Natural killer cell (primary cell): ENCODE data around the gene RUNX1. TPM values are rescaled to one million over a fixed set of nuclear protein-coding genes. Genes with fewer than 3 reads are reported as not detected.
A peak's percentile ranks its signal among the peaks of the same experiment; 100 is the strongest.

Experiments used
- ATAC-seq, 3 donors: fragments of 150-1000 bp in 2 of 3; fragments of 200-7000 bp in 1 of 3; cut with Tn5 transposase; 1 replicate in 1 of 3; 2 replicates in 2 of 3; pipeline ENCODE4 v1.10.0; 2021; ENCODE audit warnings: mild to moderate bottlenecking in 2 of 3, moderate library complexity in 2 of 3
- DNase-seq, 2 donors: peaks; one replicate each; pipeline versions ENCODE4 v3.0.0 to v3.0.0-alpha.2; 2013 to 2021; ENCODE audit warnings: mixed read lengths in 1 of 2
- H3K27ac ChIP-seq: one replicate; pipeline ENCODE4 v1.5.1; 2013; ENCODE audit warnings: mild to moderate bottlenecking, low read length
- H3K27me3 ChIP-seq: one replicate; pipeline ENCODE4 v1.6.1; 2013; ENCODE audit warnings: low read length; ENCODE audit not compliant: control insufficient read depth, insufficient read depth
- H3K36me3 ChIP-seq: one replicate; pipeline ENCODE4 v1.6.1; 2013; ENCODE audit warnings: low read length; ENCODE audit not compliant: control insufficient read depth, insufficient read depth
- H3K4me1 ChIP-seq: one replicate; pipeline ENCODE4 v1.6.1; 2013; ENCODE audit warnings: low read length; ENCODE audit not compliant: control insufficient read depth, insufficient read depth
- H3K4me3 ChIP-seq: one replicate; pipeline ENCODE4 v1.5.1; 2013; ENCODE audit warnings: low read length
- H3K9me3 ChIP-seq: one replicate; pipeline ENCODE4 v1.6.1; 2013; ENCODE audit warnings: low read length; ENCODE audit not compliant: control insufficient read depth, insufficient read depth
- H3K27ac Mint-ChIP-seq, 2 donors: one replicate each; pipeline ENCODE4 v1.8.0; 2022; ENCODE audit warnings: mild to moderate bottlenecking in 2 of 2, mixed read lengths in 2 of 2, moderate library complexity in 1 of 2
- H3K27me3 Mint-ChIP-seq, 2 donors: one replicate each; pipeline ENCODE4 v1.8.0; 2022; ENCODE audit warnings: low read depth in 2 of 2, mixed read lengths in 2 of 2
- H3K36me3 Mint-ChIP-seq: one replicate; pipeline ENCODE4 v1.8.0; 2022; ENCODE audit warnings: mixed read lengths
- H3K4me1 Mint-ChIP-seq, 2 donors: one replicate each; pipeline ENCODE4 v1.8.0; 2022; ENCODE audit warnings: mixed read lengths in 2 of 2
- H3K4me3 Mint-ChIP-seq: one replicate; pipeline ENCODE4 v1.8.0; 2022; ENCODE audit warnings: mild to moderate bottlenecking, moderate library complexity, mixed read lengths
- H3K9me3 Mint-ChIP-seq, 2 donors: one replicate each; pipeline ENCODE4 v1.8.0; 2022; ENCODE audit warnings: mixed read lengths in 2 of 2
- CTCF ChIP-seq: fragments of 200-600 bp; IDR thresholded peaks from one replicate; pipeline ENCODE4 v1.8.0; 2022; ENCODE audit warnings: antibody characterized with exemption
- WGBS: methylation state at CpG from one replicate; pipeline ENCODE4 v1.1.7; 2013; ENCODE audit warnings: missing lambda C conversion rate; ENCODE audit not compliant: insufficient coverage; 5-methylcytosine and 5-hydroxymethylcytosine counted together
- intact Hi-C: fragments of 100-400 bp; cut with micrococcal nuclease; formaldehyde crosslinking; loops from one replicate; pipeline ENCODE4 v1.14.2; 2022
- total RNA-seq, 4 donors: library from RNA; stranded (reverse); fragments of 120-200 nt in 1 of 4; gene quantifications; one replicate each; pipeline versions ENCODE4 v1.2.3 to v1.2.4, GENCODE V29; 2013 to 2022

Gene RUNX1
- total RNA-seq, 3 donors from 2014 or later (not counting 1 experiment from before 2014, with no cell fraction given) = 62.1 to 171 (median 98.2) TPM

GRCh38 chr21:34813266-34813894 is 235.7 kb downstream of the RUNX1 start:
- 95% methylated on average over 10 of the region's 10 CpGs for WGBS
- peaks cover 22% of the 10 kb centered on the region for H3K36me3 ChIP-seq
- H3K4me3 ChIP-seq = no peak overlapping the region
- Mint-ChIP-seq H3K27ac (peak overlapping the region; percentile 30 to 96), H3K9me3 (no peaks in the 10 kb centered on the region), H3K36me3 (peaks cover 14% of the 10 kb centered on the region), H3K4me1 (peaks cover 56 to 65% of the 10 kb centered on the region in 2 donors), H3K4me3 (no peak overlapping the region), H3K27me3 (no peaks in the 10 kb centered on the region)
- ATAC-seq (peak in 1 of 3 donors; percentile 8), DNase-seq (no peak)
- peaks cover 33% of the 10 kb centered on the region for H3K4me1 ChIP-seq
- no peaks in the 10 kb centered on the region for H3K9me3 ChIP-seq
- no peaks in the 10 kb centered on the region for H3K27me3 ChIP-seq
- no peak overlapping the region for H3K27ac ChIP-seq
- intact Hi-C loops = no loop called here
- TF ChIP-seq CTCF = no peak

GRCh38 chr21:34812504-34813265 is 236.4 kb downstream of the RUNX1 start:
- peaks cover 14% of the 10 kb centered on the region for H3K36me3 Mint-ChIP-seq
- no peak for ATAC-seq
- no peak overlapping the region for H3K4me3 Mint-ChIP-seq
- no peaks in the 10 kb centered on the region for H3K27me3 ChIP-seq
- no peaks in the 10 kb centered on the region for H3K9me3 ChIP-seq
- DNase-seq = no peak
- no peaks in the 10 kb centered on the region for H3K27me3 Mint-ChIP-seq
- TF ChIP-seq CTCF = no peak
- H3K4me1 ChIP-seq = peaks cover 40% of the 10 kb centered on the region
- H3K4me3 ChIP-seq = no peak overlapping the region
- intact Hi-C loops = no loop called here
- 90% methylated on average over 7 of the region's 7 CpGs for WGBS
- no peaks in the 10 kb centered on the region for H3K9me3 Mint-ChIP-seq
- peaks cover 20% of the 10 kb centered on the region for H3K36me3 ChIP-seq
- H3K27ac ChIP-seq = no peak overlapping the region
- H3K4me1 Mint-ChIP-seq = peaks cover 63 to 72% of the 10 kb centered on the region in 2 donors
- peak overlapping the region; percentile 30 to 96 for H3K27ac Mint-ChIP-seq

GRCh38 chr21:34811368-34811767 is 237.7 kb downstream of the RUNX1 start:
- Mint-ChIP-seq H3K4me3 (peak overlapping the region; percentile 38), H3K27ac (peak overlapping the region; percentile 30 to 96)
- H3K36me3 ChIP-seq = peaks cover 14% of the 10 kb centered on the region

More at GRCh38 chr21:34811368-34811767, 237.7 kb downstream of the RUNX1 start:
- H3K4me3 ChIP-seq = no peak overlapping the region
- Mint-ChIP-seq H3K36me3 (peaks cover 14% of the 10 kb centered on the region), H3K9me3 (no peaks in the 10 kb centered on the region), H3K27me3 (no peaks in the 10 kb centered on the region), H3K4me1 (peaks cover 76 to 82% of the 10 kb centered on the region in 2 donors)
- intact Hi-C loops = no loop called here
- 81% methylated on average over 4 of the region's 4 CpGs for WGBS
- no peaks in the 10 kb centered on the region for H3K9me3 ChIP-seq
- ATAC-seq (no peak), DNase-seq (no peak)
- H3K27me3 ChIP-seq = no peaks in the 10 kb centered on the region
- no peak overlapping the region for H3K27ac ChIP-seq
- no peak for TF ChIP-seq CTCF
- peaks cover 48% of the 10 kb centered on the region for H3K4me1 ChIP-seq
